Bronchus fibroblast of lung (primary cell): ENCODE measurements around the gene IL1RAPL2. TPM values are rescaled to one million over a fixed set of nuclear protein-coding genes. Genes with fewer than 3 reads are reported as not detected.

Source experiments
- total RNA-seq: library from RNA; depleted of rRNA; stranded (reverse); fragments of >200 nt; gene quantifications from 2 replicates; pipeline ENCODE4 v1.2.3, GENCODE V29; 2015

Gene IL1RAPL2
- total RNA-seq: 4.0 and 5.7 TPM in 2 replicates

DNA sequence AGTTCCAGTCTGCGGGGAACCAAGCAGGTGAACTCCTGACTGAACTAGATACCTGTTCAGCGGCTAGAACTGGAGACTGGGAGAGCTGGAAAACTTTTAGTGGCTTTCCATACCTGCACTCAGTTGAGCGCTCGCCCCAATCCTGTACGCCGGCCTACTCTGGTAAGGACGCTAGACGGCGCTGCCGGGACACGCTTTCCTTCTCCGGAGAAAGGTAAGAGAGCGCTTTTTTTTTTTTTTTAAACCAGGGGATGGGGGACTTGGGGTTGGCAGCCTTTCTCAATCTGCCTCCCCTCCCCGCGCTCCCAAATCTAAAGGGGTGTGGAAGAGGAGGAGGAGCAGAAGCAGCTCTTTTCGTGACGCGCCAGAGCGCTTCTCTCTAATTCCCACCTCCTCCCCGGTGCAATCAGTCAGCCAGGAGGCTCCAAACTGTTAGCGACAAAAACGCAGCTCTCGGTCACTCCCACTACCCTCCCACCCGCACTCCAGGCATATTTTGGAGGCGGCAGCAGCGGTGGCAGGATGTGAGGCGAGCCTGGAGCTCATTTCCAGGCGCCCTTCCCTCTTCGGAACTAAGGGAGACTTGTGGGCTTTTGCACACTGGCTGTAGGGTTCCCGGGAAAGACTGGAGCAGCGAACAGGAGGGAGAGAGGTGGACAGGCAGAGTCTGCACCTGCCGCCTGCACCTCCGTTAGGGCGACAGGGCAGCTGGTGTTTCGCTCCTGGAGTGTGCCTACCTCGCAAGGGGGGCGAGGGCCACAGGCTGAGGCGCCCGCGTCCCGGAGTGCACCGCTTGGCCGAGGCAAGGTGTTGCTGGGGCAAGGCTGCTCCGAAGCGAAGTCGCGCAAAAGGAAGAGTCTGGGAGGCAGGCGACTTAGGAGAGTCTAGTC is at the start of gene IL1RAPL2:
TSS of gene IL1RAPL2 (plus strand) at position 409 of the 890 bp plus-strand sequence.

GRCh38 chrX:105220636-105221035 is 654.6 kb downstream of the IL1RAPL2 start, which contains the start of gene TEX13A:
Gene TEX13A, minus strand, starts transcription at chrX:105220694. Its CDS starts 297 bp downstream, at chrX:105220397.

